OCI-LY3 (cell line): Measurements from ENCODE around the gene GLYATL1.

Source experiments
- EZH2phosphoT487 ChIP-seq: fragments of 200-600 bp; shearing (Covaris generic); IDR thresholded peaks from 2 replicates; pipeline ENCODE4 v1.6.1; 2018; ENCODE audit warnings: antibody characterized with exemption, mixed run types, low read depth
- TF ChIP-seq, protein P1 (sequence below): fragments of 200-600, 300-600 bp; sonication (generic); IDR thresholded peaks from 2 replicates; pipeline ENCODE4 v1.5.1; 2014; ENCODE audit warnings: antibody characterized with exemption, low read length, low read depth

DNA sequence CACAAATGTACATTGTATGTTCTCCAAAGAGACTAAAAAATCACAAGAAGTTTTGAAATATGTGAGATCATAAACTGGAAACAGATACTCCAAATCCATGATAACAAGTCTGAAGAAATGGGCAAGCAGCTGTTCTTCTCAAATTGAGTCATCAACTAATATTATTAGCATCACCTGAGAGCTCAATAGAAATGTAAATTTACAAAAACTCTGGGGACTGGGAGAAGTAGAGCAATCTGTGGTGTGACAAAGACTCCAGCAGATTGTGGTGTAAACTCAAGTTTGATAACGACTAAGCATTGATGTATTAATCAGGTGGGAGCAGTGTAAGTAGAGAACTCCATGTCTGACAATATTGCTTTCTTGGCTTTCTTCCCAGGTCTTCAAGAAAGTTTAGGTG, 53.2 kb downstream of the GLYATL1 start:
- TF ChIP-seq, protein P1, sequence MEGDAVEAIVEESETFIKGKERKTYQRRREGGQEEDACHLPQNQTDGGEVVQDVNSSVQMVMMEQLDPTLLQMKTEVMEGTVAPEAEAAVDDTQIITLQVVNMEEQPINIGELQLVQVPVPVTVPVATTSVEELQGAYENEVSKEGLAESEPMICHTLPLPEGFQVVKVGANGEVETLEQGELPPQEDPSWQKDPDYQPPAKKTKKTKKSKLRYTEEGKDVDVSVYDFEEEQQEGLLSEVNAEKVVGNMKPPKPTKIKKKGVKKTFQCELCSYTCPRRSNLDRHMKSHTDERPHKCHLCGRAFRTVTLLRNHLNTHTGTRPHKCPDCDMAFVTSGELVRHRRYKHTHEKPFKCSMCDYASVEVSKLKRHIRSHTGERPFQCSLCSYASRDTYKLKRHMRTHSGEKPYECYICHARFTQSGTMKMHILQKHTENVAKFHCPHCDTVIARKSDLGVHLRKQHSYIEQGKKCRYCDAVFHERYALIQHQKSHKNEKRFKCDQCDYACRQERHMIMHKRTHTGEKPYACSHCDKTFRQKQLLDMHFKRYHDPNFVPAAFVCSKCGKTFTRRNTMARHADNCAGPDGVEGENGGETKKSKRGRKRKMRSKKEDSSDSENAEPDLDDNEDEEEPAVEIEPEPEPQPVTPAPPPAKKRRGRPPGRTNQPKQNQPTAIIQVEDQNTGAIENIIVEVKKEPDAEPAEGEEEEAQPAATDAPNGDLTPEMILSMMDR: no peak
- TF ChIP-seq EZH2phosphoT487: no peak
